ACC112 (cell line): ENCODE data around the gene OCA2.
A peak's percentile ranks its signal among the peaks of the same experiment; 100 is the strongest.

Source experiments
- H2AFZ ChIP-seq: fragments of 200-600 bp; sonication (generic); one replicate; pipeline ENCODE4 v1.6.0; 2017; ENCODE audit warnings: antibody characterized with exemption, low read length; ENCODE audit not compliant: unreplicated experiment
- H3K27ac ChIP-seq: fragments of 200-600 bp; sonication (generic); 2 replicates; pipeline ENCODE4 v1.5.1; 2014; ENCODE audit warnings: low read depth, mild to moderate bottlenecking, antibody characterized with exemption, low read length, moderate library complexity
- H3K27me3 ChIP-seq: fragments of 200-600 bp; sonication (generic); 2 replicates; pipeline ENCODE4 v1.6.1; 2014; ENCODE audit warnings: mild to moderate bottlenecking, antibody characterized with exemption, low read length, moderate library complexity, mixed read lengths; ENCODE audit not compliant: insufficient read depth
- H3K36me3 ChIP-seq: fragments of 200-600 bp; sonication (generic); 2 replicates; pipeline ENCODE4 v1.6.1; 2016; ENCODE audit warnings: mild to moderate bottlenecking, antibody characterized with exemption, low read length, moderate library complexity, mixed read lengths; ENCODE audit not compliant: insufficient read depth
- H3K4me1 ChIP-seq: fragments of 200-600 bp; sonication (generic); one replicate; pipeline ENCODE4 v1.6.1; 2016; ENCODE audit warnings: low read length, mixed read lengths; ENCODE audit not compliant: insufficient read depth, unreplicated experiment, control insufficient read depth
- H3K4me3 ChIP-seq: fragments of 200-600 bp; sonication (generic); 2 replicates; pipeline ENCODE4 v1.5.1; 2014; ENCODE audit warnings: mild to moderate bottlenecking, low read depth, low read length
- H3K79me2 ChIP-seq: fragments of 200-600 bp; sonication (generic); one replicate; pipeline ENCODE4 v1.6.0; 2016; ENCODE audit warnings: low read length; ENCODE audit not compliant: control insufficient read depth, unreplicated experiment, insufficient read depth

The OCA2 gene

DNA sequence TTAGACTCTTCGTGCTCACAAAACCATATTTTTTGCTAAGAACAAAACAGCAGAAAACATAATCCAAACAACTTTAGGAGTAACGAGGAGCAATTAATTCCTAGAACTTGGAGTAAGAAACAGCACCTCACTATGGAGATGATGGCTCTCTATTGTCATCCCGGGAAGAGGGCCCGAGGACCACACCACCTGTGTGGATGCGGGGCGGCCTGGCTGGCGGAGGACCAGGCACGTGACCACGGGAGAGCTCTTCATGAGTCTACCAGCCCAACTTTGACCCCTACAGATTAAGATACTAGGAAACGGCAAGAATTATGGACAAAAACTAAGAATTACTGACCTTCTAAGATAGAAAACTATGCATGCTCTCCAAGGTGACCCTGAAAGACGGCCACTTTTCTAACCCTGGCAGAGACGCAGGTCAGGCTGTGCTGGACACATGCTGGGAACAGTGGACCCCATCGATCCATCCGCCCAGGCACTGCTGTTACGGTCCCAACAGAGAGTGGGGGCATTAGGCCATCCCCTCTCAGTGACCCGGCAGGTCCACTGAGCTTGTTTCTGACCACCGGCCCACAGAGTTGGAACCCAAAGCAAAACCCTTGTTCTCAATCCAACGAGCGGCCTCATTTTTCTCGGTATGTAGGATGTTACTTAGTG, 13.1 kb upstream of the OCA2 start:
- Histone ChIP-seq H3K79me2 (no peaks in the 10 kb centered on the region), H3K36me3 (peaks cover 8% of the 10 kb centered on the region; the same call in 1 of the 2 replicates), H2AFZ (no peak overlapping the region), H3K27ac (no peak overlapping the region), H3K27me3 (no peaks in the 10 kb centered on the region), H3K4me1 (no peaks in the 10 kb centered on the region), H3K4me3 (no peak overlapping the region)

- Histone ChIP-seq H3K36me3 (peaks cover 8% of the 10 kb centered on the region; the same call in 1 of the 2 replicates), H3K27ac (no peak overlapping the region)
Observed at GRCh38 chr15:28111543-28111942, 12.4 kb upstream of the OCA2 start.

DNA sequence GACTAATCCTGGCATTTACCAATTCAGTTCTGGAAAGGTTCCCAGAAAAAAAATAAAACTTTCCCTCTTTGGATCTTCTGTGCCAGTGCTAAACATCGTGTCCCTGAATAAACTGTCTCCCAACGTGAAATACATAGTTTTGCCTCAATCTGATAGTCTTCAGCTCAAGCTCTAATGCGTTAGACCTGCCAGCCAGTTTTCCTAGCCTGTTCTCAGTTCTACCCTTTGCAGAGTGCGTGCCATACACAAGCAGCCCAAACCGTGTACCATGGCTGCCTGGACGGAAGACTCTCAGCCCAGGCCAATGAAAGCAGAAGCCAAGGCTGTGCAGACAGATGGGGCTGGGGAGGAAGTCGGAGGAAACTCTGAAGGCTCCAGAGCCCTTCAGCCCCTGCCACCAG, 11.4 kb upstream of the OCA2 start:
- peaks cover 8% of the 10 kb centered on the region; the same call in 1 of the 2 replicates for H3K36me3 ChIP-seq
- H3K27me3 ChIP-seq: no peaks in the 10 kb centered on the region; the same call in 1 of the 2 replicates
- H2AFZ ChIP-seq: no peak overlapping the region
- H3K27ac ChIP-seq: no peak overlapping the region
- no peaks in the 10 kb centered on the region for H3K4me1 ChIP-seq
- H3K4me3 ChIP-seq: no peak overlapping the region
- no peaks in the 10 kb centered on the region for H3K79me2 ChIP-seq

More at GRCh38 chr15:28111543-28111942, 12.4 kb upstream of the OCA2 start:
- Histone ChIP-seq H3K79me2 (no peaks in the 10 kb centered on the region), H3K4me3 (no peak overlapping the region), H3K4me1 (no peaks in the 10 kb centered on the region), H3K27me3 (no peaks in the 10 kb centered on the region; the same call in 1 of the 2 replicates), H2AFZ (no peak overlapping the region)

DNA sequence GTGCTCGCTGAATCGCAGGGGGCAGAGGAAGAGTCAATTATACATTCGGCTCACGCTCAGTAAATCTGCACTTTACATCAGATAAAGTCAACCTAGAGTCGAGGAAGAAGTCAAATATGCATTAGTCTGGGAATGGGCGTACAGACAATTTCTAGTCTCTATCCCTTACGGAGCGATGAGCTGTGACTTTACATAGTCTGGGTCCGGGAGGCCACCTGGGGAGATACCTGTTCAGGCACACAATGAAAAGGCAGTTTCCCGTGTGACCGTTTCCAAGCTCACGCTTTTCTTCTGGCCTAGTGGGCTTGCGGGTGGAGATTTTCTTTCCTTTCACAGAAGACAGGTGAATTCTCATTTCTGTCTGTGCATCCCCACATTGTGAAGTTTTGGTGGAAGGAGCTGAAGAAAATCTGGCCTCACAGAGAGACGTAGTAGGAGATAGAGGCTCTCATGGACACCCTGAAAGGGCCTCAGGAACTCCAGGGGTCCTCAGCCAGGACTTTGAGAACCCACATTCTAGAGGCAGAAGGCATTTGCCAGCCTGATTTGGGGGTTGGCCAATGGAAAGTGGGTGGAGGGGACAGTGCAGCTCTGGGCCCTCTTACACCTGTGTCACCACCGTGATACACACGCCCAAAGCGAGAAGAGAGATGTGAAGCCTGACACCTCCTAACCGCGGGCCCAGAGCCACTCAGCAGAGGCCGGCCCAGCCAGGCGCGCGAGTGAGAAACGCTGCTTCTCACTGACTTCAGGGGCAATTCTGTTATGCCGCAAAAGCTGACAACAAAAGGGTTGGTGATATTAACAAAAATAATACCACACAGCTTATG, 10.7 kb upstream of the OCA2 start:
- Histone ChIP-seq H3K36me3 (peaks cover 8% of the 10 kb centered on the region; the same call in 1 of the 2 replicates), H3K27me3 (no peaks in the 10 kb centered on the region; the same call in 1 of the 2 replicates), H3K27ac (no peak overlapping the region), H2AFZ (no peak overlapping the region), H3K4me3 (no peak overlapping the region), H3K79me2 (no peaks in the 10 kb centered on the region), H3K4me1 (no peaks in the 10 kb centered on the region)

- H3K36me3 ChIP-seq: peaks cover 4% of the 10 kb centered on the region; the same call in 1 of the 2 replicates
- H3K27me3 ChIP-seq: no peaks in the 10 kb centered on the region; the same call in 1 of the 2 replicates
- no peak overlapping the region for H3K27ac ChIP-seq
- no peaks in the 10 kb centered on the region for H3K79me2 ChIP-seq
- H3K4me1 ChIP-seq: no peaks in the 10 kb centered on the region
- H2AFZ ChIP-seq: no peak overlapping the region
- no peak overlapping the region for H3K4me3 ChIP-seq
Observed at GRCh38 chr15:28107904-28108275, 8.8 kb upstream of the OCA2 start.

- H3K4me3 ChIP-seq: peak overlapping the region; percentile 88
- H2AFZ ChIP-seq: peak overlapping the region; percentile 85
- H3K79me2 ChIP-seq: no peaks in the 10 kb centered on the region
Observed at GRCh38 chr15:28107111-28107903, 8.2 kb upstream of the OCA2 start.

DNA sequence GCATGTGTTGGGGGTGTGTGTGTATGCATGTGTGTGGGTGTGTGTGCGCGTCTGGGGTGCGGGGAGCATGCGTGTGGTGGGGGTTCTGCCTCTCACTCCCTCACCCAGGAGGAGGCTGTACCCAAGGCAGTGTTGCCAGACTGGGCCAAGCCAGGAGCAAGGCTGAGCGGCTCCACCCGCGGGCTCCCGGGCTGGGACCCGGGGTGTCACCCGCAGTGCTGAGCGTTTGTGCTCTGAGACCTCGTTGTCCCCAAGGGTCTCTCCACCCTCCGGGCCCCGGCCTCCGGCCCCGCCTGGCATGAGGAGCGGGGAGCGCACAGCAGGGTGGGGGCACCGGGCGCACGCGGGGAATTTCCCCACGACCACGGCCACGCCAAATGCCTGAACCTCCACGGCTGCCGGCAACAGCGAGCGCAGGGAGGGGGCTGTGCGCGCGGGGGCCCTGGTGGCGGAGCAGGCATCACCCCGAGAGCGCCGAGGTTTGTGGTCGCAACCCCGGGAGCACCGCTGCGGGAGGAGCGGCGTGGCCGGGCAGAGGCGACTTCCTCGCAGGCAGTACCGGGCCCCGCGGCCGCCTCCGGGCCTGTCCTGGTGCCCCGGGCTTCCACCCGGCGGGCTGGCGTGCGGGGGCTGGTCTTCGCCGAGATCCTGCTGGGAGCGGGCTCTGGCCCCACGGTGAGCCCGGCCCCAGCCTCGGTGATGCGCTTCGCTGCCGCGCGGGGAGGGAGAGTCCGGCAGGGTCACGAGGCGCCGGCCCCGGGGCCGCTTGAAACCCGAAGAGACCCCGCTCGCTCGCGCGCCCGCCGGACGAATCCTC, 7.4 kb upstream of the OCA2 start:
- Histone ChIP-seq H2AFZ (peak overlapping the region; percentile 85), H3K4me3 (peak overlapping the region; percentile 88), H3K79me2 (no peaks in the 10 kb centered on the region), H3K36me3 (peaks cover under 1% of the 10 kb centered on the region; the same call in 1 of the 2 replicates), H3K27me3 (no peaks in the 10 kb centered on the region; the same call in 1 of the 2 replicates), H3K27ac (no peak overlapping the region), H3K4me1 (no peaks in the 10 kb centered on the region)

More at GRCh38 chr15:28107111-28107903, 8.2 kb upstream of the OCA2 start:
- H3K4me1 ChIP-seq: no peaks in the 10 kb centered on the region
- no peaks in the 10 kb centered on the region; the same call in 1 of the 2 replicates for H3K27me3 ChIP-seq
- no peak overlapping the region for H3K27ac ChIP-seq
- H3K36me3 ChIP-seq: peaks cover 4% of the 10 kb centered on the region; the same call in 1 of the 2 replicates

- Histone ChIP-seq H3K4me1 (no peaks in the 10 kb centered on the region), H3K27me3 (no peaks in the 10 kb centered on the region; the same call in 1 of the 2 replicates), H3K27ac (no peak overlapping the region), H3K36me3 (no peaks in the 10 kb centered on the region), H2AFZ (no peak overlapping the region), H3K79me2 (no peaks in the 10 kb centered on the region), H3K4me3 (no peak overlapping the region)
Observed at GRCh38 chr15:28105793-28106192, 6.7 kb upstream of the OCA2 start.

DNA sequence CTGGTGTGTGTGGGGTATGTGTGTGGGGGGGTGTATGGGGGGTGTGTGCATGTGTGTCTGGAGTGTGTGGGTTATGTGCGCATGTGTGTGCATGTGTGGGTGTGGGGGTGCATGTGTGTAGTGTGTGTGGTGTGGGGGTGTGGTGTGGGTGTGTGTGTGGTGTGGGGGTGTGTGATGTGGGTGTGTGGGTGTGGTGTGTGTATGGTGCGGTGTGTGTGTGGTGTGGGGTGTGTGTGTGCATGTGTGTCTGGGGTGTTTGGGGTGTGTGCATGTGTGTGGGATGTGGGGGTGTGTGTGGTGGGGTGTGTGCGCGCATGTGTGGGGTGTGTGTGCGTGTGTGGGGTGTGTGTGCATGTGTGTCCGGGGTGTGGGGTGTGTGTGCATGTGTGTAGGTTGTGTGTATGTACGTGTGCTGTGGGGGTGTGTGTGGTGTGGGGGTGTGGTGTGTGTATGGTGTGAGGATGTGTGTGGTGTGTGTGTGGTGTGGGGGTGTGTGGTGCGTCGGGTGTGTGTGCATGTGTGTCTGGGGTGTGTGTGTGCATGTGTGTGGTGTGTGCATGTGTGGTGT, 6.2 kb upstream of the OCA2 start:
- Histone ChIP-seq H3K4me3 (no peak overlapping the region), H3K79me2 (no peaks in the 10 kb centered on the region), H3K4me1 (no peaks in the 10 kb centered on the region), H3K36me3 (no peaks in the 10 kb centered on the region), H3K27me3 (peaks cover under 1% of the 10 kb centered on the region), H2AFZ (no peak overlapping the region), H3K27ac (no peak overlapping the region)
